Dedifferentiated amniotic fluid mesenchymal stem cell (primary cell): ENCODE results near the gene SLC13A2.

Experiments used
- DNase-seq: peaks from one replicate; pipeline ENCODE4 v3.0.0-alpha.2; 2016; ENCODE audit errors: extremely low spot score

The SLC13A2 gene

GRCh38 chr17:28470914-28471366 is 2.5 kb upstream of the SLC13A2 start:
- DNase-seq = no peak

GRCh38 chr17:28471531-28472342 is 1.7 kb upstream of the SLC13A2 start:
- no peak for DNase-seq

- DNase-seq = no peak
Observed at GRCh38 chr17:28472871-28473497, 460 bp upstream of the SLC13A2 start.

- DNase-seq = no peak
Observed at GRCh38 chr17:28474111-28474531, 677 bp downstream of the SLC13A2 start.

- DNase-seq = no peak
Observed at GRCh38 chr17:28475151-28475900, 1.9 kb downstream of the SLC13A2 start.

GRCh38 chr17:28476076-28476865 is 2.8 kb downstream of the SLC13A2 start:
- no peak for DNase-seq

GRCh38 chr17:28477928-28478327 is 4.5 kb downstream of the SLC13A2 start:
- DNase-seq = no peak

GRCh38 chr17:28478712-28479615 is 5.5 kb downstream of the SLC13A2 start:
- no peak for DNase-seq

GRCh38 chr17:28480278-28480677 is 6.8 kb downstream of the SLC13A2 start:
- no peak for DNase-seq

- DNase-seq = no peak
Observed at GRCh38 chr17:28480799-28481571, 7.5 kb downstream of the SLC13A2 start.

- DNase-seq = no peak
Observed at GRCh38 chr17:28482551-28483199, 9.2 kb downstream of the SLC13A2 start.

GRCh38 chr17:28484296-28484695 is 10.9 kb downstream of the SLC13A2 start:
- DNase-seq = no peak

GRCh38 chr17:28485049-28485448 is 11.6 kb downstream of the SLC13A2 start:
- DNase-seq = no peak

- no peak for DNase-seq
Observed at GRCh38 chr17:28487881-28488532, 14.6 kb downstream of the SLC13A2 start.

GRCh38 chr17:28488533-28489276 is 15.3 kb downstream of the SLC13A2 start:
- no peak for DNase-seq

- no peak for DNase-seq
Observed at GRCh38 chr17:28491286-28491685, 17.8 kb downstream of the SLC13A2 start.

GRCh38 chr17:28491860-28492259 is 18.4 kb downstream of the SLC13A2 start:
- no peak for DNase-seq
